ENCODE results near the gene LNP1.

The LNP1 gene

GRCh38 chr3:100374521-100374920 lies 26.8 kb upstream of the LNP1 start:
- TF ChIP-seq CTCF (IDR thresholded peaks at IDR 0.05; ENCODE audit: control insufficient read depth, insufficient read depth, low read depth, low read length, missing control alignments): no peak
- H3K4me3 ChIP-seq (ENCODE audit: control insufficient read depth, low read depth, low read length): no peak overlapping the region
- no peak for DNase-seq (ENCODE audit: low read depth)

- no peak overlapping the region for H3K4me3 ChIP-seq (ENCODE audit: control insufficient read depth, low read depth, low read length)
- TF ChIP-seq CTCF (IDR thresholded peaks at IDR 0.05; ENCODE audit: control insufficient read depth, insufficient read depth, low read depth, low read length, missing control alignments): no peak
- DNase-seq (ENCODE audit: low read depth): no peak
Observed at GRCh38 chr3:100376301-100376700, 25.0 kb upstream of the LNP1 start.

- no peak for DNase-seq (ENCODE audit: low read depth)
- H3K4me3 ChIP-seq (ENCODE audit: control insufficient read depth, low read depth, low read length): no peak overlapping the region
- no peak for TF ChIP-seq CTCF (IDR thresholded peaks at IDR 0.05; ENCODE audit: control insufficient read depth, insufficient read depth, low read depth, low read length, missing control alignments)
Observed at GRCh38 chr3:100384733-100385525, 16.4 kb upstream of the LNP1 start.

- H3K4me3 ChIP-seq (ENCODE audit: control insufficient read depth, low read depth, low read length): no peak overlapping the region
- no peak for TF ChIP-seq CTCF (IDR thresholded peaks at IDR 0.05; ENCODE audit: control insufficient read depth, insufficient read depth, low read depth, low read length, missing control alignments)
- no peak for DNase-seq (ENCODE audit: low read depth)
Observed at GRCh38 chr3:100386437-100387074, 14.8 kb upstream of the LNP1 start.

GRCh38 chr3:100389025-100389424 lies 12.3 kb upstream of the LNP1 start:
- H3K4me3 ChIP-seq (ENCODE audit: control insufficient read depth, low read depth, low read length): no peak overlapping the region
- TF ChIP-seq CTCF (IDR thresholded peaks at IDR 0.05; ENCODE audit: control insufficient read depth, insufficient read depth, low read depth, low read length, missing control alignments): no peak
- no peak for DNase-seq (ENCODE audit: low read depth)

- no peak for TF ChIP-seq CTCF (IDR thresholded peaks at IDR 0.05; ENCODE audit: control insufficient read depth, insufficient read depth, low read depth, low read length, missing control alignments)
- no peak overlapping the region for H3K4me3 ChIP-seq (ENCODE audit: control insufficient read depth, low read depth, low read length)
- no peak for DNase-seq (ENCODE audit: low read depth)
Observed at GRCh38 chr3:100395679-100396431, 5.5 kb upstream of the LNP1 start.

Measured in AG09309 (cell line).